Liver (tissue), 9 donors: Measurements from ENCODE around the gene IFT172. TPM values are rescaled to one million over a fixed set of nuclear protein-coding genes. Genes with fewer than 3 reads are reported as not detected.

ENCODE experiments used
- DNase-seq: peaks from one replicate; pipeline ENCODE4 v3.0.0-alpha.2; 2017; ENCODE audit warnings: low spot score
- H3K27ac ChIP-seq, 2 donors: one replicate each; pipeline ENCODE4 v1.7.0; 2013; ENCODE audit warnings: inconsistent platforms in 2 of 2, low read length in 2 of 2, control low read depth in 1 of 2, low read depth in 1 of 2, mild to moderate bottlenecking in 1 of 2
- H3K27me3 ChIP-seq, 4 donors: one replicate each; pipeline versions ENCODE4 v1.6.1 to v1.7.0; 2013; ENCODE audit warnings: low read length in 3 of 4, inconsistent platforms in 1 of 4, mild to moderate bottlenecking in 1 of 4, moderate library complexity in 1 of 4; ENCODE audit not compliant: control insufficient read depth in 4 of 4, insufficient read depth in 4 of 4
- H3K36me3 ChIP-seq, 4 donors: one replicate each; pipeline versions ENCODE4 v1.6.1 to v1.7.0; 2013; ENCODE audit warnings: low read length in 3 of 4, mild to moderate bottlenecking in 3 of 4, low read depth in 1 of 4, moderate library complexity in 1 of 4; ENCODE audit not compliant: control insufficient read depth in 4 of 4, insufficient read depth in 3 of 4
- H3K4me1 ChIP-seq, 4 donors: one replicate each; pipeline versions ENCODE4 v1.6.1 to v1.7.0; 2013; ENCODE audit warnings: low read length in 3 of 4, mild to moderate bottlenecking in 3 of 4, moderate library complexity in 1 of 4; ENCODE audit not compliant: control insufficient read depth in 4 of 4, insufficient read depth in 4 of 4
- H3K4me3 ChIP-seq, 3 donors: one replicate each; pipeline versions ENCODE4 v1.6.1 to v1.7.0; 2013; ENCODE audit warnings: low read length in 3 of 3, control low read depth in 1 of 3, low read depth in 1 of 3, mild to moderate bottlenecking in 1 of 3
- H3K9ac ChIP-seq, 2 donors: one replicate each; pipeline ENCODE4 v1.7.0; 2013; ENCODE audit warnings: low read length in 2 of 2, mild to moderate bottlenecking in 2 of 2, moderate library complexity in 2 of 2, control low read depth in 1 of 2, low read depth in 1 of 2
- H3K9me3 ChIP-seq, 4 donors: one replicate each; pipeline versions ENCODE4 v1.6.1 to v1.7.0; 2013; ENCODE audit warnings: low read length in 3 of 4; ENCODE audit not compliant: control insufficient read depth in 4 of 4
- EGR1 ChIP-seq, 2 donors: IDR thresholded peaks; 2 replicates each; pipeline ENCODE4 v1.6.1; 2016 to 2018; ENCODE audit warnings: antibody characterized with exemption in 2 of 2, low read depth in 2 of 2
- FOXA1 ChIP-seq: IDR thresholded peaks from 2 replicates; pipeline ENCODE4 v1.6.1; 2016; ENCODE audit warnings: antibody characterized with exemption
- FOXA2 ChIP-seq: IDR thresholded peaks from 2 replicates; pipeline ENCODE4 v1.6.1; 2016; ENCODE audit warnings: antibody characterized with exemption
- GABPA ChIP-seq, 2 donors: IDR thresholded peaks in 1 of 2; conservative IDR thresholded peaks in 1 of 2; 2 replicates each; pipeline ENCODE4 v1.6.1; 2016; ENCODE audit warnings: antibody characterized with exemption in 2 of 2, mild to moderate bottlenecking in 1 of 2, moderate library complexity in 1 of 2
- HNF4A ChIP-seq, 2 donors: conservative IDR thresholded peaks; 2 replicates each; pipeline ENCODE4 v1.6.1; 2016; ENCODE audit warnings: antibody characterized with exemption in 2 of 2, mild to moderate bottlenecking in 2 of 2
- HNF4G ChIP-seq: IDR thresholded peaks from 2 replicates; pipeline ENCODE4 v1.6.1; 2016; ENCODE audit warnings: antibody characterized with exemption
- JUND ChIP-seq, 2 donors: IDR thresholded peaks; 2 replicates each; pipeline ENCODE4 v1.6.1; 2016; ENCODE audit warnings: antibody characterized with exemption in 2 of 2
- NR2F2 ChIP-seq: IDR thresholded peaks from 2 replicates; pipeline ENCODE4 v1.6.1; 2016; ENCODE audit warnings: antibody characterized with exemption
- RAD21 ChIP-seq, 2 donors: IDR thresholded peaks; 2 replicates each; pipeline ENCODE4 v1.6.1; 2016; ENCODE audit warnings: antibody characterized with exemption in 2 of 2, mild to moderate bottlenecking in 2 of 2
- RXRA ChIP-seq, 2 donors: IDR thresholded peaks; 2 replicates each; pipeline ENCODE4 v1.6.1; 2017 to 2018; ENCODE audit warnings: antibody characterized with exemption in 2 of 2, mild to moderate bottlenecking in 1 of 2
- SP1 ChIP-seq: IDR thresholded peaks from 2 replicates; pipeline ENCODE4 v1.6.1; 2018; ENCODE audit warnings: antibody characterized with exemption, mild to moderate bottlenecking
- TAF1 ChIP-seq: conservative IDR thresholded peaks from 2 replicates; pipeline ENCODE4 v1.6.1; 2016; ENCODE audit warnings: antibody characterized with exemption, mild to moderate bottlenecking
- YY1 ChIP-seq: IDR thresholded peaks from 2 replicates; pipeline ENCODE4 v1.6.1; 2016; ENCODE audit warnings: antibody characterized with exemption, mild to moderate bottlenecking
- WGBS: extraction: QIAGEN DNeasy Blood & Tissue Kit; methylation state at CpG from one replicate; pipeline ENCODE4 v1.1.7; 2013; 5-methylcytosine and 5-hydroxymethylcytosine counted together
- polyA plus RNA-seq, 2 donors: library from polyadenylated mRNA; stranded (reverse) in 1 of 2; unstranded in 1 of 2; fragments of 200-250 nt in 1 of 2; fragments of >200 nt in 1 of 2; fragmentation: Nextera tagmentation in 1 of 2; extraction: Ambion mirVana in 1 of 2; gene quantifications; one replicate each; pipeline versions ENCODE4 v1.2.1 to v1.2.3, GENCODE V29; 2013 to 2015
- total RNA-seq, 2 donors: library from RNA; depleted of rRNA; stranded (reverse); fragments of >200 nt; gene quantifications; one replicate each; pipeline ENCODE4 v1.2.3, GENCODE V29; 2014
- TF ChIP-seq, protein P1 (sequence below): IDR thresholded peaks from 2 replicates; pipeline ENCODE4 v1.6.1; 2016; ENCODE audit warnings: antibody characterized with exemption
- TF ChIP-seq, protein P2 (sequence below): IDR thresholded peaks from 2 replicates; pipeline ENCODE4 v1.6.1; 2016; ENCODE audit warnings: antibody characterized with exemption
- TF ChIP-seq, protein P3 (sequence below): IDR thresholded peaks from 2 replicates; pipeline ENCODE4 v1.6.1; 2016; ENCODE audit warnings: antibody characterized with exemption
- TF ChIP-seq, protein P4 (sequence below): IDR thresholded peaks from 2 replicates; pipeline ENCODE4 v1.6.1; 2016; ENCODE audit warnings: antibody characterized with exemption, mild to moderate bottlenecking
- TF ChIP-seq, protein P5 (sequence below): fragments of 150-350 bp; IDR thresholded peaks from 2 replicates; pipeline ENCODE4 v1.5.1; 2017; ENCODE audit warnings: improper control_type of control experiment, low read depth, low read length; ENCODE audit not compliant: missing input control
- donor health status: healthy.
- donor health status: healthy.
- donor health status: healthy.
- donor health status: healthy.
- donor health status: healthy.

The IFT172 gene
- total and polyA plus RNA-seq, 4 donors, result 2.6 to 9.8 (median 6.3) TPM

DNA sequence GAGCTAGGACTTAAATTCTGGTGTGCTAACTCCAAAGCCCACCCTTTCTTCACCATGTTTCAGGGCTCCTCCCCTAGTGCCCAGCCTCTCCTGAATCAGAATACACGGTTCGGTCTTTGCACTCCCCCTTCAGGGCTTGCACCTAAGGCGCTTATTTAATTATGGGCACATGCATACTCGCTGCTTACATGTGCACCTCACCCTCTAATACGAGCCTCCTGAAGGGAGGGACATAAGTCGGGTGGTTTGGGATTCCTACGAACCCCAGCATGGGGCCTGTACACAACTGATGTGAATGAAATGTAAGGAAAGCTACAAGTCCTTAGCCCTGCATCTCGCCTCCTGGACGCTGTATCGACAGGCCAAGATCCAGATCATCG is 435 bp downstream of the IFT172 start:
- TF ChIP-seq TAF1 (no peak), HNF4G (no peak), EGR1 (IDR thresholded peaks at IDR 0.05; ENCODE audit: low read depth in 2 of 2) (no peak), YY1 (no peak), SP1 (no peak), GABPA (IDR thresholded peaks at IDR 0.05 in 1 of 2, conservative IDR thresholded peaks at IDR 0.05 in 1 of 2) (no peak), NR2F2 (no peak), FOXA1 (no peak), JUND (IDR thresholded peaks at IDR 0.05) (no peak)
- TF ChIP-seq, protein P1, sequence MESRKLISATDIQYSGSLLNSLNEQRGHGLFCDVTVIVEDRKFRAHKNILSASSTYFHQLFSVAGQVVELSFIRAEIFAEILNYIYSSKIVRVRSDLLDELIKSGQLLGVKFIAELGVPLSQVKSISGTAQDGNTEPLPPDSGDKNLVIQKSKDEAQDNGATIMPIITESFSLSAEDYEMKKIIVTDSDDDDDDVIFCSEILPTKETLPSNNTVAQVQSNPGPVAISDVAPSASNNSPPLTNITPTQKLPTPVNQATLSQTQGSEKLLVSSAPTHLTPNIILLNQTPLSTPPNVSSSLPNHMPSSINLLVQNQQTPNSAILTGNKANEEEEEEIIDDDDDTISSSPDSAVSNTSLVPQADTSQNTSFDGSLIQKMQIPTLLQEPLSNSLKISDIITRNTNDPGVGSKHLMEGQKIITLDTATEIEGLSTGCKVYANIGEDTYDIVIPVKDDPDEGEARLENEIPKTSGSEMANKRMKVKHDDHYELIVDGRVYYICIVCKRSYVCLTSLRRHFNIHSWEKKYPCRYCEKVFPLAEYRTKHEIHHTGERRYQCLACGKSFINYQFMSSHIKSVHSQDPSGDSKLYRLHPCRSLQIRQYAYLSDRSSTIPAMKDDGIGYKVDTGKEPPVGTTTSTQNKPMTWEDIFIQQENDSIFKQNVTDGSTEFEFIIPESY, result no peak
- TF ChIP-seq, protein P2, sequence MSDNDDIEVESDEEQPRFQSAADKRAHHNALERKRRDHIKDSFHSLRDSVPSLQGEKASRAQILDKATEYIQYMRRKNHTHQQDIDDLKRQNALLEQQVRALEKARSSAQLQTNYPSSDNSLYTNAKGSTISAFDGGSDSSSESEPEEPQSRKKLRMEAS, result no peak
- WGBS, result 13% methylated on average over 11 of the region's 11 CpGs

DNA sequence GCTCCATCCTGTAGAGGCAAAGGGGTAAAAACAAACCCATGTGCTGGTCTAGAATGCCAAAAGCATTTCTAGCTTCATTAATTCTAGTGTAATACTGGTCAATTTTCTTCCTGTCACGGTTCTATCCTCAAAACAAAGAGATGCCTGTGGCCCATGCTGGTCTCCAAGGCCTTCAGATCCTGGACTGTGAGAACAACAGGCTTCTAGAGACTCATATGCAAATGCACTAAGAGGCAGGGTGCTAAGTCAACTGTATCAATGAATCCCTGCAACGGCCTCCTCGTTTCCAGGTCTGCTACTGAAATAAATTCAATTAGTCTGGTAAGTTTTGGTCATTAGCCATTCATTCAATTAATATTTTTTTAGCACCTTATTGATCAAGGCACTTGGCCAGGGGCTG is 4.0 kb downstream of the IFT172 start:
- DNase-seq, result no peak
- Histone ChIP-seq H3K4me3 (no peak overlapping the region), H3K9ac (no peak overlapping the region), H3K4me1 (peaks cover 1 to 14% (median 10%) of the 10 kb centered on the region in 4 donors), H3K36me3 (peaks cover 0 to 13% (median 6%) of the 10 kb centered on the region in 4 donors), H3K27me3 (no peaks in the 10 kb centered on the region), H3K27ac (no peak overlapping the region), H3K9me3 (no peaks in the 10 kb centered on the region)
- WGBS, result 82% methylated on average over 3 of the region's 3 CpGs
- TF ChIP-seq FOXA2 (no peak), FOXA1 (no peak), YY1 (no peak), GABPA (IDR thresholded peaks at IDR 0.05 in 1 of 2, conservative IDR thresholded peaks at IDR 0.05 in 1 of 2) (no peak), HNF4G (no peak), RAD21 (IDR thresholded peaks at IDR 0.05) (no peak), RXRA (IDR thresholded peaks at IDR 0.05) (no peak), EGR1 (IDR thresholded peaks at IDR 0.05; ENCODE audit: low read depth in 2 of 2) (no peak), NR2F2 (no peak), SP1 (no peak), HNF4A (conservative IDR thresholded peaks at IDR 0.05) (no peak), JUND (IDR thresholded peaks at IDR 0.05) (no peak), TAF1 (no peak)
- TF ChIP-seq, protein P2, result no peak
- TF ChIP-seq, protein P1, result no peak
- TF ChIP-seq, protein P3, sequence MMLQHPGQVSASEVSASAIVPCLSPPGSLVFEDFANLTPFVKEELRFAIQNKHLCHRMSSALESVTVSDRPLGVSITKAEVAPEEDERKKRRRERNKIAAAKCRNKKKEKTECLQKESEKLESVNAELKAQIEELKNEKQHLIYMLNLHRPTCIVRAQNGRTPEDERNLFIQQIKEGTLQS, result no peak
- TF ChIP-seq, protein P4, sequence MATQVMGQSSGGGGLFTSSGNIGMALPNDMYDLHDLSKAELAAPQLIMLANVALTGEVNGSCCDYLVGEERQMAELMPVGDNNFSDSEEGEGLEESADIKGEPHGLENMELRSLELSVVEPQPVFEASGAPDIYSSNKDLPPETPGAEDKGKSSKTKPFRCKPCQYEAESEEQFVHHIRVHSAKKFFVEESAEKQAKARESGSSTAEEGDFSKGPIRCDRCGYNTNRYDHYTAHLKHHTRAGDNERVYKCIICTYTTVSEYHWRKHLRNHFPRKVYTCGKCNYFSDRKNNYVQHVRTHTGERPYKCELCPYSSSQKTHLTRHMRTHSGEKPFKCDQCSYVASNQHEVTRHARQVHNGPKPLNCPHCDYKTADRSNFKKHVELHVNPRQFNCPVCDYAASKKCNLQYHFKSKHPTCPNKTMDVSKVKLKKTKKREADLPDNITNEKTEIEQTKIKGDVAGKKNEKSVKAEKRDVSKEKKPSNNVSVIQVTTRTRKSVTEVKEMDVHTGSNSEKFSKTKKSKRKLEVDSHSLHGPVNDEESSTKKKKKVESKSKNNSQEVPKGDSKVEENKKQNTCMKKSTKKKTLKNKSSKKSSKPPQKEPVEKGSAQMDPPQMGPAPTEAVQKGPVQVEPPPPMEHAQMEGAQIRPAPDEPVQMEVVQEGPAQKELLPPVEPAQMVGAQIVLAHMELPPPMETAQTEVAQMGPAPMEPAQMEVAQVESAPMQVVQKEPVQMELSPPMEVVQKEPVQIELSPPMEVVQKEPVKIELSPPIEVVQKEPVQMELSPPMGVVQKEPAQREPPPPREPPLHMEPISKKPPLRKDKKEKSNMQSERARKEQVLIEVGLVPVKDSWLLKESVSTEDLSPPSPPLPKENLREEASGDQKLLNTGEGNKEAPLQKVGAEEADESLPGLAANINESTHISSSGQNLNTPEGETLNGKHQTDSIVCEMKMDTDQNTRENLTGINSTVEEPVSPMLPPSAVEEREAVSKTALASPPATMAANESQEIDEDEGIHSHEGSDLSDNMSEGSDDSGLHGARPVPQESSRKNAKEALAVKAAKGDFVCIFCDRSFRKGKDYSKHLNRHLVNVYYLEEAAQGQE, result no peak
- TF ChIP-seq, protein P5, sequence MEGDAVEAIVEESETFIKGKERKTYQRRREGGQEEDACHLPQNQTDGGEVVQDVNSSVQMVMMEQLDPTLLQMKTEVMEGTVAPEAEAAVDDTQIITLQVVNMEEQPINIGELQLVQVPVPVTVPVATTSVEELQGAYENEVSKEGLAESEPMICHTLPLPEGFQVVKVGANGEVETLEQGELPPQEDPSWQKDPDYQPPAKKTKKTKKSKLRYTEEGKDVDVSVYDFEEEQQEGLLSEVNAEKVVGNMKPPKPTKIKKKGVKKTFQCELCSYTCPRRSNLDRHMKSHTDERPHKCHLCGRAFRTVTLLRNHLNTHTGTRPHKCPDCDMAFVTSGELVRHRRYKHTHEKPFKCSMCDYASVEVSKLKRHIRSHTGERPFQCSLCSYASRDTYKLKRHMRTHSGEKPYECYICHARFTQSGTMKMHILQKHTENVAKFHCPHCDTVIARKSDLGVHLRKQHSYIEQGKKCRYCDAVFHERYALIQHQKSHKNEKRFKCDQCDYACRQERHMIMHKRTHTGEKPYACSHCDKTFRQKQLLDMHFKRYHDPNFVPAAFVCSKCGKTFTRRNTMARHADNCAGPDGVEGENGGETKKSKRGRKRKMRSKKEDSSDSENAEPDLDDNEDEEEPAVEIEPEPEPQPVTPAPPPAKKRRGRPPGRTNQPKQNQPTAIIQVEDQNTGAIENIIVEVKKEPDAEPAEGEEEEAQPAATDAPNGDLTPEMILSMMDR, result no peak

More for the DNA sequence above, 435 bp downstream of the IFT172 start:
- peak overlapping the region; percentile 44 to 80 (median 68) for H3K4me3 ChIP-seq
- peak overlapping the region; percentile 12 to 23 for H3K9ac ChIP-seq
- no peaks in the 10 kb centered on the region for H3K27me3 ChIP-seq
- DNase-seq, result no peak
- peak overlapping the region; percentile 47 to 68 for H3K27ac ChIP-seq
- no peaks in the 10 kb centered on the region for H3K9me3 ChIP-seq
- H3K36me3 ChIP-seq, result peaks cover 7 to 20% (median 12%) of the 10 kb centered on the region in 4 donors
- peaks cover 2 to 24% (median 14%) of the 10 kb centered on the region in 4 donors for H3K4me1 ChIP-seq
